ENCODE data around the gene SRSF2. TPM values are rescaled to one million over a fixed set of nuclear protein-coding genes. Genes with fewer than 3 reads are reported as not detected.

SRSF2 gene

GRCh38 chr17:76684756-76685155 lies 52.4 kb downstream of the SRSF2 start:
- Histone ChIP-seq H3K4ac (ENCODE audit: low read length) (no peak overlapping the region), H4K8ac (ENCODE audit: low read depth, low read length) (no peak overlapping the region), H3K18ac (ENCODE audit: low read length) (no peak overlapping the region), H3K4me1 (ENCODE audit: control insufficient read depth in 2 of 2, insufficient read depth in 1 of 2, low read depth in 1 of 2, low read length in 2 of 2) (peaks cover 10 to 21% of the 10 kb centered on the region in 2 donors), H3K23ac (ENCODE audit: low read depth, low read length, poor library complexity) (no peak overlapping the region), H3K4me3 (ENCODE audit: low read length in 2 of 2) (no peak overlapping the region), H3K14ac (ENCODE audit: low read length) (no peak overlapping the region), H3K4me2 (ENCODE audit: insufficient read depth, low read length, poor library complexity, severe bottlenecking) (no peak overlapping the region), H4K91ac (ENCODE audit: low read depth, low read length, poor library complexity) (no peak overlapping the region), H2BK5ac (ENCODE audit: low read length) (no peak overlapping the region), H2AK5ac (ENCODE audit: low read depth, low read length) (no peak overlapping the region), H3K9ac (ENCODE audit: low read depth, low read length, poor library complexity) (no peak overlapping the region), H3K27ac (replicated peaks; ENCODE audit: low read length) (no peak overlapping the region), H3K27me3 (ENCODE audit: control insufficient read depth in 3 of 3, insufficient read depth in 3 of 3, low read depth in 1 of 3, low read length in 3 of 3) (no peaks in the 10 kb centered on the region), H3K9me3 (replicated peaks in 1 of 2; ENCODE audit: control insufficient read depth in 2 of 2, insufficient read depth in 1 of 2, low read depth in 1 of 2, low read length in 2 of 2) (no peaks in the 10 kb centered on the region), H2BK120ac (ENCODE audit: low read depth, low read length) (no peak overlapping the region), H2BK15ac (ENCODE audit: low read length) (no peak overlapping the region), H3K79me1 (ENCODE audit: low read depth, low read length) (peaks cover 2% of the 10 kb centered on the region), H2AFZ (ENCODE audit: low read length) (no peak overlapping the region), H3K36me3 (replicated peaks in 1 of 2; ENCODE audit: control insufficient read depth in 2 of 2, insufficient read depth in 2 of 2, low read length in 2 of 2) (peaks cover 2 to 6% of the 10 kb centered on the region in 2 donors), H2BK12ac (ENCODE audit: low read length) (no peak overlapping the region)
- no CpG with 5 or more reads among the region's 7 CpGs for WGBS, 2 donors (ENCODE audit: extremely low coverage in 2 of 2, insufficient read length in 2 of 2, insufficient replicate concordance in 1 of 2)
- DNase-seq (ENCODE audit: low spot score), result no peak

Small RNA genes within 50 kb of the gene (small RNA-seq; reads per million reads assigned to genes)
- not detected for gene AC005837.3 (ENCODE audit: insufficient read depth)
- gene RF02271 (ENCODE audit: insufficient read depth), result not detected
- gene RNU6-97P (ENCODE audit: insufficient read depth), result not detected
- 5.5 reads per million, percentile 26 among the genes with 10 or more reads in this experiment for gene RNY4P36 (ENCODE audit: insufficient read depth)
